Activated CD8-positive, alpha-beta memory T cell treated with anti-CD3 and anti-CD28 coated beads for 48 hours (primary cell): Measurements from ENCODE around the gene HERC3.
"Not testable (repeated sequence)": the region's sequence is repeated elsewhere in the genome, so short reads cannot be mapped to it uniquely, and the experiment has no call there.

Experiments used
- DNase-seq, 3 experiments: peaks; one replicate each; pipeline ENCODE4 v3.0.0-alpha.2; 2020; ENCODE audit warnings: low read depth in 2 of 3, low spot score in 2 of 3

The HERC3 gene

GRCh38 chr4:88606832-88607231, 14.6 kb downstream of the HERC3 start:
- no peak for DNase-seq

DNA sequence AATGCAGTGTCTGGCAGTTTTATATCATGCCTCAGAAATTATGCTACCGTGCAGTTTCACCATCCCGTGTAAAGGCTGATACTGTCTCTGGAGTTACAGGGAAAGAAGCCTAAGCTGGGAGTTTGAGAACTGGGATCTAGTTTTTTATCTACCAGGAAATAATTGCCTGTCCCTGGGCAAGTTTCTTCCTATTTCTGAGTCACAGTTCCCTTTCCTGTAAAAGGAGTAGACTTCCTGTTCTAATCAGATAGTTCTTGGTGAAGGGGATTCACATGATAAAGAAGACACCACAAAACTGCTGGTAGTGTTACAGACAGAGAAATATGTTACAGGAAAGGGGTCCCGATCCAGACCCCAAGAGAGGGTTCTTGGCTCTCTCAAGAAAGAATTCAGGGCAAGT, 17.1 kb downstream of the HERC3 start:
- DNase-seq, result no peak

DNA sequence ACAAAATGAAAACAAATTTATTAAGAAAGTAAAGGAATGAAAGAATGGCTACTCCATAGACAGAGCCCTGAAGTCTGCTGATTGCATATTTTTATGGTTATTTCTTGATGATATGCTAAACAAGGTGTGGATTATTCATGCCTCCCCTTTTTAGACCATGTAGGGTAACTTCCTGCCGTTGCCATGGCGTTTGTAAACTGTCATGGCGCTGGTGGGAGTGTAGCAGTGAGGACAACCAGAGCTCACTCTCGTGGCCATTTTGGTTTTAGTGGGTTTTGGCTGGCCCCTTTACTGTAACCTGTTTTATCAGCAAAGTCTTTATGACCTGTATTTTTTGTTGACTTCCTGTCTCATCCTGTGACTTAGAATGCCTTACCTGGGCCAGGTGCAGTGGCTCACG, 17.5 kb downstream of the HERC3 start:
- DNase-seq, result not testable (repeated sequence)

- no peak for DNase-seq
These were observed 18.5 kb downstream of the HERC3 start for GRCh38 chr4:88610771-88611170.

GRCh38 chr4:88613417-88613875, 21.2 kb downstream of the HERC3 start:
- DNase-seq, result no peak

DNA sequence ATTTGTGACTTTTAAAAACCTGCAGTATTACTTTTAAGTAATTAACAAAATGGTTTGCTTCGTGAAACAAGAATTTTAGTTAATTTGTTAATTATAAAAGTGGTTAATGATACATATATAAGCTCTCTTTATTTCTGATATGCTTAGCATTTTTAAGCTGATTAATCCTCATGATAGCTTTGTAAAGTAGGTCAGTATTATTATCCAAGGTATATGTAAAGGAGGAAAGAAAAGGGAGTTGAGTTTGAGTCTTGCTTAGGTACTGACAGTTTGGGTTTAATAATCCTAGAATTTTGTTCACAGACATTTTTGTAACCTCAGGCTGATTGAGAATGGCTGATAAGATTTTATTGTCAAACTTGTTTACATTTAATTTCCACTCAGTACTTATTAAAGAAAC, 21.8 kb downstream of the HERC3 start:
- DNase-seq, result no peak

DNA sequence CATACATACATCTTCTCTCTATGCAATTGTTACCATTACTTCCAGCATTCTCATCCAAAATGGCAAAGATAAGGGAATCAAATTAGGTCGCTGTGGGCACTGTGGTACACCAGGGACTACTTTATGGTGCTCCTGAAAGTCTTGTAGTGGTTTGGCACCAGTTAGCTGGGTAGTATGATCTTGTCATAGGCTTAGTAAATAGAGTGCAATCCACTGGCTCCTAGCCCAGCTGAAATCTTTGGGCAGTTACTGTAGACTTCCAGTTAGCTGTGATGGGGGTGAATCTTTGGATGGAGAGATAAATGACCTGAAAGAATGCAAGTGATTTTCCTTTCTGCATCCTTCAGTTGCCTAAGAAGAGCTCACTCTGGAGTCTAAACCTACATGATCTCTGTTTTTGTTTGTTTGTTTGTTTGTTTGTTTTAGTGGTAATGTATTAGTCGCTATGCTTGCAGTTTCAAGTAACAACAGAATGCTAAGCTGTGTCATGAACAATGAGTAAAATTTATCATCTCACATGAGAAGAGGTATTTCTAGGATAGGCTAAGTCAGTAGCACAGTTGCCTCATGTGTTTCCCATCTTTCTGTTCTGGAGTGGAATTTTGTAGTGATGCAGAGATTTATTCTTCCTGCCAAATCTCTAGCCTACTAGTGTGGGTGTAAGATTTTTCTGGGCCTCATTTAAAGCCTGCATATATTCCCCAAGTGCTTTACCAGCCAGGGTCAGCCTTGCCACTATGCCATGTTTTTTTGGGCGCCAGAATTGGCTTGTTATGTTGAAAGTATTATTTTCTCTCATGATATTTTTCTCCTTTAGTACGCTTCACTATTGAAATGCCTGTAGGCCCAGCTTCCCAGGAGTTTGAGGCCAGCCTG, 24.2 kb downstream of the HERC3 start:
- no peak for DNase-seq

- DNase-seq, result no peak
These were observed 26.7 kb downstream of the HERC3 start for GRCh38 chr4:88618782-88619485.

- DNase-seq, result no peak
These were observed 27.7 kb downstream of the HERC3 start for GRCh38 chr4:88619971-88620370.

- DNase-seq, result no peak
These were observed 29.6 kb downstream of the HERC3 start for GRCh38 chr4:88621763-88622327.

GRCh38 chr4:88623097-88623496, 30.8 kb downstream of the HERC3 start:
- no peak for DNase-seq

- no peak for DNase-seq
These were observed 36.5 kb downstream of the HERC3 start for GRCh38 chr4:88628746-88629145.

DNA sequence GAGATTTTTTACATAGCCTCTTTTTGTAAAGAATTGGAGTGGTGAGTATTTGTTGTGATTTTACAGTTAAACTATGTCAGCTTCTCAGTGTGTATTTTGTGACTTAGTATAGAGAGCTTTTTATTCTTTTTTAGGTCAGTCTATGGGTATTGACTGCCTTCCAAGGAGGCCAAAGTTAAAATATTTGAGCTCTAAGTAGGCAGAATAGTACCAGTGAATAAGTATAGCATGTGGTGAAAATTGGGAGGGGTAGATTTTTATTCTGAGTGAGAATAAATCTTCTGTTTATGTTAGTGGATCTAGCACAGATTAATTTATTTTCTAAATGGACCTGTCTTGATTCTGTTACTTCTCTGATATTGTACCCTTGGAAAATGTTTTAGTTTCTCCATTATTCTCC, 37.5 kb downstream of the HERC3 start:
- no peak for DNase-seq

DNA sequence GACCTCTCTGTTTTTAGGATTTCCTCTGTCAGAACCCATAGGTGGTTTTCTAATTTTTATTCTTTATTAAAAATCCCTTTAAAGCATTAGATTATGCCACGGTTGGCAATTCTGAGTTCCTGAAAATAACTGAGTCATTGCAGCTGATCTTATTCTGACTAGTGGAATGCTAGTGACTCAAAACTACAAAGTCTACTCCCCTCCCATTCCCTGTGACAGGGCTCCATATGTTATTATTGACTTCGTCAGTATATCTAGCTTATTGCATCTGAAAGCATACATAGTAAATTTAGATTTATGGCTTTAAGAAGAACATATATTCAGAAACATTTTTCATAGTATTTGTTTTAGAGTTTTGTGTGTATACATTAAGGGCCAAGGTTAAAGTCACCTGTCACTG, 38.5 kb downstream of the HERC3 start:
- no peak for DNase-seq

DNA sequence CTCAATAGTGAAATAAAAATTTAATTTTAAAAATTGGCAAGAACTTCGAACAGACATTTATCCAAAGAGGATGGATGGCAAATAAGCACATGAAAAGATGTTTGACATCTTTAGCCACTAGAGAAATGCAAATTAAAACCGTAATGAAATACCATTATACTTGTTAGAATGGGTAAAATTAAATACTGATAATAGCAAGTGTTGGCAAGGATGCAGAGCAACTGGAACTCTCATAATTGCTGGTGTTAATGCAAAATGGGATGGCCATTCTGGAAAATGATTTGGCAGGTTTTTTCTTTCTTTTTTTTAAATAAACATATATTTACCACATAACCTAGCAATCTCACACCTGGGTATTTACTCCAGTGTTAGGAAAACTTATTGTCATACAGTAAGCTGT, 51.7 kb downstream of the HERC3 start:
- no peak for DNase-seq

- no peak for DNase-seq
These were observed 53.7 kb downstream of the HERC3 start for GRCh38 chr4:88645994-88646393.

GRCh38 chr4:88646528-88647280, 54.4 kb downstream of the HERC3 start:
- no peak for DNase-seq

DNA sequence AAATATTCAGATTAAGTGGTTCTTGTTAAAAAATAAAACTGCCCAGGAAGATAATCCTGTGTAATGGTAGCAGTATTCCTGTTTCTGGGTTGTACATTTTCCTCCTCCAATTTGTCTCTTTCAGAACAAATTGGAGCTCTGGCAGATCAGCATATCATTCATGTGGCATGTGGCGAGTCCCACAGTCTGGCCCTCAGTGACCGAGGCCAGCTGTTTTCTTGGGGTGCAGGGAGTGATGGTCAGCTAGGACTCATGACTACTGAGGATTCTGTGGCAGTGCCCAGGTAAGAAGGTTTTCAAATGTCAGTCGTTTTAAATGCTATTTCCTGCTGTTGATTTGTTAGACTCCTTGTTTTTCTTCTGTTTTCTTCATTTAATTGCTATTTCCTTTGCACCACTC, 57.4 kb downstream of the HERC3 start:
- DNase-seq, result no peak

- DNase-seq, result no peak
These were observed 61.2 kb downstream of the HERC3 start for GRCh38 chr4:88653371-88653946.

DNA sequence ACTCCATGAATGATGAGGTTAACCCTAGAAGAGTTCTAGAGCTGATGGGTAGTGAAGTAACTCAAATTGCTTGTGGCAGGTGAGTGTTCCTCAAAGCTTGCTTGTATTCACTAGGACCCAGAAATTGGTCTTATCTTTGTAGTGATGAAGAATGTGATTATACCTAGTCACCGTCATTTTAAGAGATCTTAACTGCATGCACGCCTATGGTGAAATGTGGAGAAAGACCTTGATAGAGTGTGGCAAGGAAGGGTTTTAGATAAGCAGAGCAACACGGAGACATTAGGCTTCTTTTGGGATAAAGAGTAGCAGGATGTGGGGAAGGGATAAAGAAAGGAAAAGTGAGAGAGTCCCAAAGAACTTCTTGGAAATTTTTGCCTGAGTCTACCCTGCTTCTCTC, 62.9 kb downstream of the HERC3 start:
- DNase-seq, result no peak
